K562 (cell line): ENCODE results near the gene TIAM1. TPM values are rescaled to one million over a fixed set of nuclear protein-coding genes. Genes with fewer than 3 reads are reported as not detected.

ENCODE experiments used
- COPS2 ChIP-seq: fragments of 450-650 bp; conservative IDR thresholded peaks from 2 replicates; pipeline ENCODE4 v1.6.1; 2016; ENCODE audit warnings: mild to moderate bottlenecking, moderate library complexity
- CREB1 ChIP-seq, 2 experiments: sonication (generic) in 1 of 2; formaldehyde crosslinking in 1 of 2; IDR thresholded peaks; 2 replicates each; pipeline versions ENCODE4 v1.6.1 to v1.8.0; 2012 to 2022; ENCODE audit warnings: inconsistent platforms in 1 of 2, mild to moderate bottlenecking in 1 of 2, missing genetic modification reagents in 1 of 2, moderate library complexity in 1 of 2
- HMGN3 ChIP-seq: IDR thresholded peaks from 2 replicates; pipeline ENCODE4 v1.6.1; 2011; ENCODE audit warnings: borderline replicate concordance, low read depth, mild to moderate bottlenecking, mixed read lengths, low read length; ENCODE audit not compliant: insufficient read length; ENCODE audit errors: extremely low read depth
- HOMEZ ChIP-seq: fragments of 250-450 bp; sonication (Bioruptor Pico); IDR thresholded peaks from 2 replicates; pipeline ENCODE4 v1.4.0; 2020; ENCODE audit warnings: mild to moderate bottlenecking, moderate library complexity
- PHTF2 ChIP-seq: fragments of 250-450 bp; sonication (Bioruptor Pico); IDR thresholded peaks from 2 replicates; pipeline ENCODE4 v1.5.0; 2021; ENCODE audit warnings: mild to moderate bottlenecking
- PRDM10 ChIP-seq: fragments of 450-650 bp; IDR thresholded peaks from 2 replicates; pipeline ENCODE4 v1.6.1; 2018; ENCODE audit not compliant: partially characterized antibody
- TGIF2 ChIP-seq: sonication (generic); formaldehyde crosslinking; IDR thresholded peaks from 2 replicates; pipeline ENCODE4 v1.8.1; 2022; ENCODE audit warnings: mild to moderate bottlenecking, missing genetic modification reagents, moderate library complexity
- USF1 ChIP-seq: sonication (generic); formaldehyde crosslinking; IDR thresholded peaks from 2 replicates; pipeline ENCODE4 v1.9.0; 2022; ENCODE audit warnings: mild to moderate bottlenecking, missing genetic modification reagents
- polyA plus RNA-seq, 8 experiments: library from polyadenylated mRNA; depleted of rRNA in 4 of 8; stranded (reverse) in 5 of 8; unstranded in 3 of 8; fragments of >200 nt; fragmentation: Nextera tagmentation in 2 of 8; fragmentation: Illumina TruSeq in 1 of 8; extraction: Ambion mirVana in 2 of 8; extraction: Trizol in 1 of 8; gene quantifications; 2 replicates each; pipeline versions ENCODE4 v1.2.1 to v1.2.3, GENCODE V29; 2011 to 2014; ENCODE audit warnings: inconsistent platforms in 1 of 8, missing spikeins in 1 of 8
- total RNA-seq, 7 experiments: library from RNA; depleted of rRNA in 6 of 7; stranded (reverse); fragments of >200 nt in 6 of 7; fragmentation: Illumina TruSeq in 2 of 7; extraction: Trizol in 2 of 7; gene quantifications; 2 replicates each; pipeline versions ENCODE4 v1.2.1 to v1.2.3, GENCODE V29; 2011 to 2021; ENCODE audit warnings: low replicate concordance in 1 of 7

Gene TIAM1
- total and polyA plus RNA-seq, 9 of the 15 experiments (the other 6 are each of a cell fraction or from before 2014, with no cell fraction given): 0.11 TPM; not detected in 8

- no peak for TF ChIP-seq HMGN3
- no peak for TF ChIP-seq HOMEZ (CRISPR knock-in tag)
- TF ChIP-seq USF1 (CRISPR knock-in tag): no peak
- TF ChIP-seq PRDM10: no peak
- TF ChIP-seq TGIF2 (CRISPR knock-in tag): no peak
- no peak for TF ChIP-seq PHTF2 (CRISPR knock-in tag)
- no peak for TF ChIP-seq CREB1 (IDR thresholded peaks at IDR 0.05)
- no peak for TF ChIP-seq CREB1 (CRISPR knock-in tag; IDR thresholded peaks at IDR 0.05)
- no peak for TF ChIP-seq COPS2
Measured at GRCh38 chr21:31367801-31368200, 23.7 kb upstream of the TIAM1 start (continued).
